GM18868 (cell line): ENCODE results near the gene INSL3.
"Not testable (repeated sequence)": the region's sequence is repeated elsewhere in the genome, so short reads cannot be mapped to it uniquely, and the experiment has no call there.

Source experiments
- ATAC-seq: cut with Tn5 transposase; IDR thresholded peaks from one replicate; pipeline ENCODE4 v1.9.1; 2021; ENCODE audit warnings: mild to moderate bottlenecking, moderate library complexity; ENCODE audit not compliant: unreplicated experiment

The INSL3 gene

DNA sequence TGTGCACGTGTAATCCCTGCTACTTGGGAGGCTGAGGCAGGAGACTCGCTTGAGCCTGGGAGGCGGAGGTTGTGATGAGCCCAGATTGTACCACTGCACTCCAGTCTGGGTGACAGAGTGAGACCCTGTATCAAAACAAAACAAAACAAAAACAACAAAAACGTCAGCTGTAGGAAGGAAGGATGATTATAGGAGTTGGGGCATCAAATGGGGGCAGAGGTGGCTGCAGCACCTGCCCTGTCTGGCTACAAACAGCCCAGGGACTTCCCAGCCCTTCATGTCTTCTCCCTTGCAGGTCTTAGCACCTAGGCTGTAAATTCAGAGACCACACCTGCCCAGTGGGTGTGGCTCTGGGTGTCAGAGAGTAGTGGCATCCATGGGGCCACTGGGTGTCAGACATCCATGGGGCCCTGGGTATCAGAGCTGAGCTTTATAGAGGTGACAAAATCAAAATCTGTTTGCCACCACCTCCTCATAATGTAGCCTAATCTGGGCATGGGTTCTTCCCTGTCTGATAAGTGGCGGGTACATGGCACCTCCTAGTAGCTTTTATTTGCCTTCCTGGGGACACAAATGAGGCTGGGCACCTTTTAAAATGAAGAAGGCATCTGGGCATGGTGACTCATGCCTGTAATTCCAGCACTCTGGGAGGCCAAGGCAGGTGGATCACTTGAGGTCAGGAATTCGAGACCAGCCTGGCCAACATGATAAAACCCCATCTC is 31.1 kb downstream of the INSL3 start:
- ATAC-seq: no peak

DNA sequence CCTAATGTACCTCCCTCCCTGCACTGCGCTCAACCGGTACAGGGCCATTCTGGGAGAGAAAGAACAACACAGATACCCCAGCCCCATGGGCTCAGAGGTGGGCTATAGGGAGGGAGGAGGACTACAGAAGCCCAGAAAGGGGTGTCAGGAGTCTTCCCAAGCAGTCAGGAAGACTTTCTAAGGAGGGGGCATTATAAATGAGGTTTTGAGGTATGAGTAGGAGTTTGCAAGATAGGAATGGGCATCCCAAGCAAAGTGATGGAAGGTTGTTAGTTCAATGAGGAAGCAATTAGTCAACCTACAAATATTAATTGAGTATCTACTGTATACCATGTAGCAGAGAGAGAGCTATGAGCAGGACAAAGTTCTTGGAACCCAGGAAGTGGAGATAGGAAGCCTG is 32.7 kb downstream of the INSL3 start:
- no peak for ATAC-seq

DNA sequence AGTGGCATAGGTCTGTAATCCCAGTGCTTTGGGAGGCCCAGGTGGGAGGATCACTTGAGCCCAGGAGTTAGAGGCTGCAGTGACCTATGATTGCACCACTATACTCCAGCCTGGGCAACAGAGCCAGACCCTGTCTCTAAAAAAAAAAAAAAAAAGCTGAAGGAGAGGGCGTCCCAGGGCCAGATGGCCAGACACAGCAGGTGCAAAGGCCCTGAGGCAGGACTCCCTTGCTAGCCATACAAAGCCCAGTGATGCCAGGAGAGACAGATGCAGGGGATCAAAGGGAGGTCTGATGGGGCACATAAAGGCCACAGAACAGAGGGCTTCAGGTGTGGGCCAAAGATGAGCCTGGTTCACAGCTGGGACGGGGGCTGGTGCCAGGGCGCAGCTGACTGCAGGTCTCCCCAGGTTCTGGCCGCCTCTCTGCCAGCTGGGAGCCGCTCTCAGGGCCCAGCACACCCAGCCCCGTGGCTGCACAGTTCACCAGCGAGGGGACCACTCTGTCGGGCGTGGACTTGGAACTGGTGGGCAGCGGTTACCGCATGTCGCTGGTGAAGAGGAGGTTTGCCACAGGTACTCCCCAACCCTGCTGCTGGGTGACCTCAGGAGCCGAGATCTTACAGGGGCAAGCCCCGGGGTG is 33.9 kb downstream of the INSL3 start:
- ATAC-seq: no peak

DNA sequence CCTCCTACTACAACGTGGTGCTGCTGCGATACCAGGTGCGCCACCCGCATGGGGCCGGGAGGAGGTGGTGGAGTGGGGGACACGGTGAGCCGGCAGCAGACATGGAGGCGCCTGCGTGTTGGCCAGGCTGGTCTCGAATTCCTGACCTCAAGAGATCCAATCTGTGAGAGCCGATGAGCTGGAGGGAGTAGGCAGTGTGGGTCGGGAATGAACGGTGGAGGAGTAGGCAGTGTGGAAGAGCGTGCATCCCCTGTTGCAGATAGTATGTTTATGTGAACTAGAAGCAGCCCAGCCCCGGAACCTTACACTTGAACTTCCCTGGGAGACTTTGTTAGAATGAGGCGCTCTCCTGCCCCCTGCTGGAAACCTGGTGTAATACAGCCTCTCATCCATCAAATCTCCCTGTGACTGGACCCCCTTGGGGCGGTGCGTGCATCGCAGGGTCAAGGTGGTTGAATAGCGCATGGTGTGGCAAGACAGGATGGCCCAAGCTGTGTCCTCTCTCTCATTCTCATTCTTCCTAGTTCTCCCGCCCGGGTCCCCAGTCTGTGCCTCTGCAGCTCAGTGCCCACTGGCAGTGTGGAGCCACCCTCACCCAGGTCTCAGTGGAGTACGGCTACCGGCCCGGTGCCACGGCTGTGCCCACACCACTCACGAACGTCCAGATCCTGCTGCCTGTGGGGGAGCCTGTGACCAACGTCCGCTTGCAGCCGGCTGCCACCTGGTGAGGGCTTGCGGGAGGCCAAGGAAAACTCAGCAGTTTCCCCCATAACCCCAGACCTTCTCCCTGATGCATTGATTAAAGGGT is 36.9 kb downstream of the INSL3 start:
- no peak for ATAC-seq

DNA sequence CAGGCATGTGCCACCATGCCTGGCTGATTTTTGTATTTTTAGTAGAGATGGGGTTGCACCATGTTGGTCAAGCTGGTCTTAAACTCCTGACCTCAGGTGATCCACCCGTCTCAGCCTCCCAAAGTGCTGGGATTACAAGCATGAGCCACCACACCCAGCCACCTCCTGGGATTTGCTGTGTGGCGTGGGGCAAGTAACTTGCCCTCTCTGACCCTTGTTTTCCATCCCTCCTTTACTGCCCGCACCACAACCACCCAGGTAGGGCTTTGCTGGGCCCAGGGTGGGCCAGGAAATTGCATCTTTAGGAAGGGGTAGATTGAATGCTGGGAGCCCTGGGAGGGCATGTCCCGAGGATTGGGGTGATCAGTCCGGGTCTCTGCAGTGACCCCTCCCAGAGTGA is 37.6 kb downstream of the INSL3 start:
- not testable (repeated sequence) for ATAC-seq

DNA sequence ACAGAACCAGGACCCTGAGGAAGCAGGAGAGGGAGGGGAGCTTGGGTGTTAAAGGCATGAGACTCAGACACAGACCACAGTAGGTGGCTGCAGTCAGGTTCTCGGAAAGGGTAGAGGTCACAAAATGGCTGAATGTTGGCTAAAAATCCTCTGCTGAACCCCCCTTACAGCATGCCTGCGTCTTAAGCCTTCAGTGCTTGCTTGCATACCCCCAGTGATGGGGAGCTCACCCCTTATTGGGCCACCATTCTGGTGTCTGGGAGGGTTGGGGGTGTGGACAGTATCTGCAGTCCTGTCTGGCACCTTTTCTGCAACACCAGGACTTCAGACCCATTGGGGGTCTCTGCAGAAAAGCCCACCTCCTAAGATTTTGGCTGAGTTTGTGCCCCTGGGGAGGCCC is 40.5 kb downstream of the INSL3 start:
- ATAC-seq: no peak

DNA sequence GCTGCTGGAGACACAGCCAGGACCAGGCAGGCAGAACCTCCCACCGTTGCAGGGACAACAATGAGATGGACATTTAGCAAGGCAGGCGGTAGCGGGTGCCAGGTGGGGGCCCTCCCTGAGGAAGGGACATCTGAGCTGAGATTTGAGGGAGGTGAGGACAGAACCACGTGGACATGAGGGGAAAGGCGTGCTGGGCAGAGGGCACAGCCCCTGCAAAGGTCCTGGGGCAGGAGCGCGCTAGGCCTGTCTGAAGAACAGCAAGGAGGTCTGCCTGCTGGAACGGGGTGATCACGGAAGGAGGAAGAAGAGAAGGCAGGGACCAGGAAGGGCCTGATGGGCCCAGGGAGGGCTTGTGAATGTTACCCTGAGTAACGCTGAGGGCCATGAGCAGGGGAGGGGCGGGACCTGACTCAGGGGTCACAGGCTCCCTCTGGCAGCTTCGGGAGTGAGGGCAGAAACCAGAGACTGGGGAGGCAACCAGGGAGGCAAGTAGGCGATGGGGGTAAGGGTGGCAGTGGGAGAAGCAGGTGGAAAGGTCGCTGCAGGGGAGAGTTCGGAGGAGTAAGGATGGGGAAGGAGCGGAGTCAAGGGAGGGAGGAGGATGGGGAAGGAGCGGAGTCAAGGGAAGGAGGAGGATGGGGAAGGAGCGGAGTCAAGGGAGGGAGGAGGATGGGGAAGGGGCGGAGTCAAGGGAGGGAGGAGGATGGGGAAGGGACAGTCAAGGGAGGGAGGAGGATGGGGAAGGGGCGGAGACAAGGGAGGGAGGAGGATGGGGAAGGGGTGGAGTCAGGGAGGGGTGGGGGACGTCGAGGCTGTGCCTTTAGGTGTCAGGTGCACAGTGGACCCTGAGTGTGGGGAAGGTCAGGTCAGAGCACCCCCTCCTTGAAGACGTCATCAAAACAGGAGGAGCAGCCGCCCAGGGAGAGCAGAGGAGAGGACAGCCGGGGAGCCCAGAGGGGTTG is 42.1 kb downstream of the INSL3 start:
- ATAC-seq: no peak

DNA sequence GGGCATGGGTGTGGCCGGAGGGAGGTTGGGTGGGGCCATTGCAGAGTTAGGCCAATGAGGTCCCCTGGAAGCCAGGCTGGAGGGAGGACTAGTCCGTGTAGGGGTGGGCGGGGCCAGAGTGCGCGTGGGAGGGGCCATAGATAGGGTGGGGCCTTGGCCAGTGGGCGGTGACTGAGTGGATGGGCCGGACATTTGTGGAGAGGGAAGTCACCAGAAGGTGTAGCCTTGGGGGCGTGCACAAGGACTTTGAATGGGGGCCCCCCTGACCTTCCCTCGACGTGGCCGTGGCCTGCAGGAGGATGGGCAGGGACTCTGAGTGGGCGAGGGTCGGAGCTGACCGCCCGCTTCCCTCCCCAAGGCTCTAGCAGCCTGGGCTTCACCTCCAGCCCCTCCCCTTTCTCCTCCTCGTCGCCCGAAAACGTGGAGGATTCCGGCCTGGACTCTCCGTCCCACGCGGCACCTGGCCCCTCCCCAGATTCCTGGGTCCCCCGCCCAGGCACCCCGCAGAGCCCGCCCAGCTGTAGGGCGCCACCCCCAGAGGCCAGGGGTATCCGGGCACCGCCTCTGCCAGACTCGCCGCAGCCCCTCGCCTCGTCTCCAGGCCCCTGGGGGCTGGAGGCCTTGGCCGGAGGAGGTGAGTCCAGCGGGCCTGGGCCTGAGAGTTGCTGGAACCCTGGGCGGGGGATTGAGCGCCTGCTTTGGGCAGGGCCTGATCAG is 42.9 kb downstream of the INSL3 start:
- no peak for ATAC-seq

DNA sequence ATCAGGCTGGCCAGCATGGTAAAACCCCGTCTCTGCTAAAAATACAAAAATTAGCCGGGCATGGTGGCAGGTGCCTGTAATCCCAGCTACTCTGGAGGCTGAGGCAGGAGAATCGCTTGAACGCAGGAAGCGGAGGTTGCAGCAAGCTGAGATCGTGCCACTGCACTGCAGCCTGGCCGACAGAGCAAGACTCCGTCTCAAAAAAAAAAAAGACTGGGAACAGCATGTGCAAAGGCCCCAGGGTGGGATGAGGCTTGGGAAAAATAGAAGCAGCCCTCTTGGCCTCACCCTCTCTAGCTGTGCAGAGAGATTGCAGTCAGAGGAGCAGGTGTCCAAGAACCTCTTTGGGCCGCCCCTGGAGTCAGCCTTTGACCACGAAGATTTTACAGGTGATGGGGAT is 43.5 kb downstream of the INSL3 start:
- not testable (repeated sequence) for ATAC-seq

DNA sequence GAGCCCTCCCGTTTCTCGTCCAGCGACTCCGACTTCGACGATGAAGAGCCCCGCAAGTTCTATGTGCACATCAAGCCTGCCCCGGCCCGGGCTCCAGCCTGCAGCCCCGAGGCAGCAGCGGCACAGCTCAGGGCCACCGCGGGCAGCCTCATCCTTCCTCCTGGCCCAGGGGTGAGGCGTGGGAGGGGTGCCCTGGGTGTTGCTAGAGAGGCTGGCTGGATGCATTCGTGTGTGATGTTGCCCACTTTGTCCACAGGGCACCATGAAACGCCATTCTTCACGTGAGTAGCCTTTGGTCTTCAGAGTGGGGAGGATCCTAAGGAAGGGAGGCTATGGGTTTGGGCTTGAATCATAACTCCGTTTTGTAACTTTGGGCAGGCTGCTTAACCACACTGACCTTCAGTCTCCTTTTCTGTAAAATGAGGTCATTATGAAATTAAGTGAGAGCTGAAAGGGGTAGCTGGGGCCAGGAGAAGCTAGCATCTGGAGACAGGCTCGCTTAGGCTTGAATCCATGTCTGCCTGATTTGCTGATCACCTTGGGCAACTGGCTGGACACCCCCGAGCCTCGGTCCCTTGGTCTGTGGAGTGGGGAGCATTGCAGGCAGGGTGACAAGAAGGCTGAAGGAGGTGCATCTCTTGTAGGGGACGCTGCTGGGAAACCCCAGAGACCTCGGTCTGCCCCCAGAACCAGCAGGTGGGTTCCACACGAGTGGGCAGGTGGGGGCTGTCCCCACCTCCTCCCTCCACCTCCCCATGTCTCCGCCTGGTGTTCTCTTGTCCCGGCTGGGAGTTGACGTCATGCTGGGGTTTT is 45.1 kb downstream of the INSL3 start:
- ATAC-seq: peak; percentile 81

DNA sequence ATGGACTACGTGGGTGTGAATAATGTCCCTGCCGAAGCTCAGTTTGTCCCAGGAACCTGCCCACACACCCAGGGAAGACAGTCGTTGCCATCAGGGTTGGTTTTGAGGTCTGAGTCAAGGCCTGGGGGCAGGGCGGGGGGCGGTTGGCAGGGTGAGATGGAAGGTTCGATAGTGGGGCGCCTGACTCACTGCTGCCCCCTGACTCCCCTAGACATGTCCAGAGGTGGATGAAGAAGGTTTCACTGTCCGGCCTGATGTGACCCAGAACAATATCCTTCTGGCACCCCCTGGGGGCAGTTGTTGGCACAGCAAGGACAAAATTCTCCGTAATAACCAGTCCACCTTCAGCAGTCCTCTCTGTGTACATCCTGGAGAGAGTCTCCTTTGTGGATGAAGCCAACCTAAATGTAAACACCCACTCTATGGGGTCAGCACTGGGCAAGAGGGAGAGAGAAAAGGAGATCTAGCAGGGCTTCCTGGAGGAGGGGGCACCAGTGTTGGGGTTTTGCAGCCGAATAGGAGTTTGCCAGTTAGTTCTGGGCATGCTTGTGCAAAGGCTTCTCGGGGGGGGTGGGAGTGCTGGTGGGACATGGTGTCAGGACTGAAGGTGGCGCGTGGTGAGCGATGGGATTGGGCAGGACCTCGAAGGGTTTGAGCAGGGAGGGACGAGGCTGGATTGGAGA is 45.9 kb downstream of the INSL3 start:
- ATAC-seq: no peak

DNA sequence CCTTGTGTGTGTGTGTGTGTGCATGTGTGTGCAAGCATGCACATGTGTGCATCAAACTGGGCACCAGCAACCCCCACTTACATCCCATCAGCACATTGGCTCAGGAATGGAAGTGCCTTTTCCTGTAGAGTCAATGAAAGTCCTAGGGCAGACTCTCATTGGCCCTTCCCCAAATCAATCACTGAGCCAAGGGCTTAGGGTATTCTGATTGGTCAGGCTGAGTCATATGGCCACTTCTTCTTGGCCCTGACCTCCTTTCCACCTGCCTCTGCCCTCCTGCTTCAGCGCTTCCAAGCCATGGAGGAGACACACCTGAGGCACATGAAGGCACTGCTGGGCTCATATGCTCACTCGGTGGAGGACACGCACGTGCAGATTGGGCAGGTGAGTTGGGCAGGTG is 49.1 kb downstream of the INSL3 start:
- no peak for ATAC-seq

DNA sequence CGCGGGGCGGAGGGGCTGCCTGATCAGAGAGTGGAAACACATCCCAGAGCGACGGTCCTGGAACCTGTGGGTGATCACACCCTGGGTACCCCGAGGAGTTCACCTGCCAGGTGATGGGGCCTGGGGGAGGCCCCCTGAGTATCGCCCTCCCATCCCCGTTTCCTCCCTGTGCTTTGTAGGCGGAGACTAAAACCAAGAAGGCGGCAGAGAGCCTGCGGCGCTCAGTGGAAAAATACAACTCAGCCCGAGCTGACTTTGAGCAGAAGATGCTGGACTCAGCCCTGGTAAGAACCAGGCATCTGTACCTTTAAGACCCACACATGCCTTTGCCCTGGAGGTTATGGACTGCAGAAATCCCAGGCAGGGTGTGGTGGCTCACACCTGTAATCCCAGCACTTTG is 50.7 kb downstream of the INSL3 start:
- no peak for ATAC-seq

DNA sequence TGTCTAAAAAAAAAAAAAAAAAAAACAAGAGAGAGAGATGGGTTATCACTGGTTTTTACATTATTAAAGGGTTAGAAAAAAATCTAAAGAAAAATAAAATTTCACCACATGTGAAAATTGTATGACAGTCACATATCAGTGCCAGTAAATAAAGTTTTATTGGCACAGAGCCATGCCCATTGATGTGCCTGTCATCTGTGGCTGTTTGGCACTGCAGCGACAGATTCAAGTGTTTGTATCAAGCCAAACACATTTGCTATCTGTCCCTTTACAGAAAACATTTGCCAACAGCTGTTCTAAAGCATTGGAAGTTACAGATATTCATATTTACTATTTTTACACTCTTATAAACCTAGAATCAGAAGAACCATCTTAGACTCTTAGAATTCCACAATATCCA is 53.8 kb downstream of the INSL3 start:
- ATAC-seq: no peak

DNA sequence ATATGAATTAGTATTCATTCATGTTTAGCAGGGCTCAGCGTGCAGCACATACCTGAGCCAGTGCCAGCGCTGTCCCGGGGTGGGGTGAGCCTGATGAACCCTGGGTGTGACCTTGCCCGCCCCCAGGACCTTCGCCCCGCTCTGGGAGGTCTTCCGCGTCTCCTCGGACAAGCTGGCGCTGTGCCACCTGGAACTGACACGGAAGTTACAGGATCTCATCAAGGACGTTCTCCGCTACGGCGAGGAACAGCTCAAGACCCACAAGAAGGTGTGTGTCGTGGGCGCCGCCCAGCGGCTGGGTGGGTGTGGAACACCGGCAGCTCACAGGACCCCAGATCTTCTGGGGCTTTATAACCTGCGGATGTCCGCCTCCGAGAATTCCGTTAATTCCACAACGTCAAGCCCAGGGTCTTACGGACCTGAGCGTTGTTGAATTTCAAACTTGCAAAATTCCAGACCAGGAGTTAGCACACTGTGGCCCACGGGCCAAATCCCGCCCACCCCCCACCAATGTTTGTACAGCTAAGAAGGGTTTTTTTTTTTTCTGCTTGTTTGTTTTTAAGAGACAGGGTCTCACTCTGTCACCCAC is 54.7 kb downstream of the INSL3 start:
- no peak for ATAC-seq
